ENCODE data around the gene POU1F1.
"Not testable (repeated sequence)": the region's sequence is repeated elsewhere in the genome, so short reads cannot be mapped to it uniquely, and the experiment has no call there.

Gene POU1F1

DNA sequence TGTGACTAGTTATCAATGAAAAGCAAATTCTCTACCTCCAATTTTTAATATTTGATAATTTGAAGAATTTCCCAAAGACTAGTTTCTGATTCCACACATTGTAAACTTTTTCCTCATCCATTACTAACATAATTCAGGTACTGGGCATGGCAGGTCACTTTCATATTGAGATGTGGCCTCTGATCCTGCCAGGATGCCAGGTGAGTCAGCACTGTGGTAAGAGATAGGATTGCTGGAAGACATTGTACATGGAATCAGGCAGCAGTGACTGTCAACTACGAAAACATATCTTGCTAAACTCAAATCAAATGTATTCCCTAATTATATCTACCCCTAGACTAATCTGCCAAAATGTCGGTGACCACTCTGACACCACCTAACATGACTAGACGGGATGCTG is 33.2 kb upstream of the POU1F1 start:
- TF ChIP-seq, protein P1, sequence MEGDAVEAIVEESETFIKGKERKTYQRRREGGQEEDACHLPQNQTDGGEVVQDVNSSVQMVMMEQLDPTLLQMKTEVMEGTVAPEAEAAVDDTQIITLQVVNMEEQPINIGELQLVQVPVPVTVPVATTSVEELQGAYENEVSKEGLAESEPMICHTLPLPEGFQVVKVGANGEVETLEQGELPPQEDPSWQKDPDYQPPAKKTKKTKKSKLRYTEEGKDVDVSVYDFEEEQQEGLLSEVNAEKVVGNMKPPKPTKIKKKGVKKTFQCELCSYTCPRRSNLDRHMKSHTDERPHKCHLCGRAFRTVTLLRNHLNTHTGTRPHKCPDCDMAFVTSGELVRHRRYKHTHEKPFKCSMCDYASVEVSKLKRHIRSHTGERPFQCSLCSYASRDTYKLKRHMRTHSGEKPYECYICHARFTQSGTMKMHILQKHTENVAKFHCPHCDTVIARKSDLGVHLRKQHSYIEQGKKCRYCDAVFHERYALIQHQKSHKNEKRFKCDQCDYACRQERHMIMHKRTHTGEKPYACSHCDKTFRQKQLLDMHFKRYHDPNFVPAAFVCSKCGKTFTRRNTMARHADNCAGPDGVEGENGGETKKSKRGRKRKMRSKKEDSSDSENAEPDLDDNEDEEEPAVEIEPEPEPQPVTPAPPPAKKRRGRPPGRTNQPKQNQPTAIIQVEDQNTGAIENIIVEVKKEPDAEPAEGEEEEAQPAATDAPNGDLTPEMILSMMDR (conservative IDR thresholded peaks at IDR 0.05; ENCODE audit: low read depth, low read length) = no peak
- no peak for DNase-seq (ENCODE audit: low read depth)
- no peak overlapping the region for H3K4me3 ChIP-seq (ENCODE audit: low read depth, low read length)

DNA sequence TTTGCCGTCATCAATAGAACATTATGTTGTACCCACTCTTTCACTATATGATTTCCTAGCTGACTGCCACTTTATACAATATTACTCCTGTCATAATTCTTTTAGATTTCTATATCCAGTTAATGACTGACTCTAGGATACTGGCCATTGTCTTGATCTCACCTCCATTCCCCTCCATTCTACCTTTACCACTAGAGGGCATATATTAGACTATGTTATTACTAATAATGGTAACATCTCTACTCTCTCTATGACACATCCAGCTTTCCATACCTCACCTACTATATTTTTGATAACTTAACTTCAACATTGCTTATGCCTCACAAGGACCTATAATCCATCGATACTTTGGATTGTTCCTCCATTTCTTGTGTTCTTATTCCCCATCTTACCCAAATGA is 31.4 kb upstream of the POU1F1 start:
- TF ChIP-seq, protein P1 (conservative IDR thresholded peaks at IDR 0.05; ENCODE audit: low read depth, low read length) = peak; percentile 56
- peak; percentile 35 for DNase-seq (ENCODE audit: low read depth)
- no peak overlapping the region for H3K4me3 ChIP-seq (ENCODE audit: low read depth, low read length)

DNA sequence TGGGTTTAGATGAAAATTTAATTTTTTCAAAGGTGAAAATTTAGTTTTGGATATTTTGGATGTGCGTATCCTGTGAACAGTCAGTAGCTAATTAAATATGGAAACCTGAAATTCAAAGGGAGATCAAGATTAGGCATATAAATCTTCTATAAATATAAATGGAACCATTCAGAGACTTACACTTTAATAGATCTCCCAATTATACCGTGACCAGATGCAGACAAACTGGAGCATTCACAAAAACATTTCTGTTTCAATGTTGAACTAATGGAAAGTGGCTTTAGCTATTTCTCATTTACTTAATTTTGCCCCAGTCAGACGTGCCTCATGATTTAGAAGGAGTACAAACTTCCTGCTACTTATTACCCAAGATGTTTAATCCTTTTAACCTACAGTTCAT is 29.1 kb upstream of the POU1F1 start:
- no peak for DNase-seq (ENCODE audit: low read depth)
- TF ChIP-seq, protein P1 (conservative IDR thresholded peaks at IDR 0.05; ENCODE audit: low read depth, low read length) = no peak
- H3K4me3 ChIP-seq (ENCODE audit: low read depth, low read length) = no peak overlapping the region

DNA sequence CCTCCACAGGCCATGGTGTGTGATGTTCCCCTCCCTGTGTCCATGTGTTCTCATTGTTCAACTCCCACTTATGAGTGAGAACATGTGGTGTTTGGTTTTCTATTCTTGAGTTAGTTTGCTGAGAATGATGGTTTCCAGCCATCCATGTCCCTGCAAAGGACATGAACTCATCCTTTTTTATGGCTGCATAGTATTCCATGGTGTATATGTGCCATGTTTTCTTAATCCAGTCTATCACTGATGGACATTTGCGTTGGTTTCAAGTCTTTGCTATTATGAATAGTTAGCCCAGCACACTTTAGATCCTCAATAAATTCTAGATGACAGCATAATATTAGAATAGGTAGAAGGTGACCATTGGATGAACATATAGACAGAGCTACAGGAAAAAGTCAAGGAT is 28.6 kb upstream of the POU1F1 start:
- not testable (repeated sequence) for DNase-seq (ENCODE audit: low read depth); H3K4me3 ChIP-seq (ENCODE audit: low read depth, low read length)

DNA sequence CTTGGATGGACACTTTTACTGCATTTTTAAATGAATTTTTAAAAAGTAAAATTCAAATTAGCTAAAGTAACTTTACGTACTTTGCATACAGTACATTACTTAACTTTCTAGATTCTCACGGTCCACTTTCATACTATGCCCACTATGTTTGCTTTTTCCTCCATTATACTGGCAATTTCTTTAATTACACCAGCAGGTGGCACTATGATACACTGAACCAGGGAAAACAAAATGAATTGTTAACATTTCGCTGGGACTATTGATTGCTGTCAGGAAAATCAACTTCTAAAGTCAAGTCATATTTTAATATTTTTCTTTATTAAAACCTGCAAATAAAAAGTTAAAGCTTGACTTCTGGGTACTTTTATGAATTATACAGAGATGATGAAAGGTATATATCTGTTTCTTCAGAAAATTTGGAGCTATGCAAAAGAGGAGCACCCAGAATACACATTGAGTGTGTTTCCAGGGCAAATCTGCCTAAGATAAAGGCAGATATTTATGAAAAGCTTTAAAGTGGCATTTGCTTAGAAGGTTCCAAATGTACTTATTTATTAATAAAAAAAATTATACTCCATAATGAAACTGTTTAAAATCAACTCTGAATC is 21.8 kb upstream of the POU1F1 start:
- no peak overlapping the region for H3K4me3 ChIP-seq (ENCODE audit: low read depth, low read length)
- TF ChIP-seq, protein P1 (conservative IDR thresholded peaks at IDR 0.05; ENCODE audit: low read depth, low read length) = peak; percentile 56
- DNase-seq (ENCODE audit: low read depth) = peak; percentile 72

DNA sequence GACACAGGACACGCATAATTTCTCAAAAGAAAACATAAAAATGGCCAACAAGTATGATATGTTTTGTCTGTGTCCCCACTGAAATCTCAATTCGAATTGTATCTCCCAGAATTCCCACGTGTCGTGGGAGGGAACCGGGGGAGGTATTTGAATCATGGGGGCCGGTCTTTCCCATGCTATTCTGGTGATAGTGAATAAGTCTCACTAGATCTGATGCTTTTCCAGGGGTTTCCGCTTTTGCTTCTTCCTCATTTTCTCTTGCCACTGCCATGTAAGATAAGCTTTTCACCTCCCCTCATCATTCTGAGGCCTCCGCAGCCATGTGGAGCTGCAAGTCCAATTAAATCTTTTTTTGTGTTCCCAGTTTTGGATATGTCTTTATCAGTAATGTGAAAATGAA is 12.1 kb upstream of the POU1F1 start:
- no peak for DNase-seq (ENCODE audit: low read depth)
- no peak overlapping the region for H3K4me3 ChIP-seq (ENCODE audit: low read depth, low read length)
- TF ChIP-seq, protein P1 (conservative IDR thresholded peaks at IDR 0.05; ENCODE audit: low read depth, low read length) = no peak

DNA sequence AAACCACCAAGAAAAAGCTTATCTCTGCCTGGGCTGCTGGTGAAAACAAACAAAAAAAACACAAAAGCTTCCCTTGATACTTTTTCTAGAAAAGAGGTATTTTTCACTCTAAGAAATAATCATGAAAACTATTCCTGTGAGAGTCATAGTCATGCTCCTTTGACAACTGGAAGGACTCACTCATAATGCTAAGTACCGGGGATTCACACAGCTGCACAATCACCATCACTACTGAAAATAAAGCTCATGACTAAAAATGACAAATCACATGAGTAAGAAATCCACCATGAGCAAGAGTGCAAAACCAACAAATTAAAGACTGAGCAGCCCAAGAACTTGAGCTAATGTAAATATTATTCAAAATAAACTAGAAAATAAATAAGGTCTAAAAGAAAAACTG is 10.6 kb upstream of the POU1F1 start:
- TF ChIP-seq, protein P1 (conservative IDR thresholded peaks at IDR 0.05; ENCODE audit: low read depth, low read length) = no peak
- DNase-seq (ENCODE audit: low read depth) = peak; percentile 51
- no peak overlapping the region for H3K4me3 ChIP-seq (ENCODE audit: low read depth, low read length)
